Esophagus (tissue), 2 donors: ENCODE results near the gene CLEC19A. TPM values are rescaled to one million over a fixed set of nuclear protein-coding genes. Genes with fewer than 3 reads are reported as not detected.

Experiments
- H3K27ac ChIP-seq, 2 donors: one replicate each; pipeline ENCODE4 v1.5.1; 2013; ENCODE audit warnings: low read depth in 2 of 2, mild to moderate bottlenecking in 2 of 2, inconsistent platforms in 1 of 2, low read length in 1 of 2, moderate library complexity in 1 of 2
- H3K27me3 ChIP-seq, 2 donors: one replicate each; pipeline ENCODE4 v1.6.1; 2013; ENCODE audit warnings: low read length in 2 of 2, control low read depth in 1 of 2, mild to moderate bottlenecking in 1 of 2; ENCODE audit not compliant: insufficient read depth in 2 of 2, control insufficient read depth in 1 of 2
- H3K36me3 ChIP-seq, 2 donors: one replicate each; pipeline ENCODE4 v1.6.1; 2013; ENCODE audit warnings: low read length in 1 of 2; ENCODE audit not compliant: control insufficient read depth in 2 of 2, insufficient read depth in 2 of 2
- H3K4me1 ChIP-seq, 2 donors: one replicate each; pipeline ENCODE4 v1.6.1; 2013; ENCODE audit warnings: low read length in 1 of 2; ENCODE audit not compliant: control insufficient read depth in 2 of 2, insufficient read depth in 2 of 2
- H3K4me3 ChIP-seq, 2 donors: one replicate each; pipeline ENCODE4 v1.5.1; 2013; ENCODE audit warnings: low read length in 2 of 2, mild to moderate bottlenecking in 2 of 2, low read depth in 1 of 2, moderate library complexity in 1 of 2
- H3K9me3 ChIP-seq, 2 donors: one replicate each; pipeline ENCODE4 v1.6.1; 2013; ENCODE audit warnings: mild to moderate bottlenecking in 2 of 2, low read depth in 1 of 2, low read length in 1 of 2, moderate library complexity in 1 of 2; ENCODE audit not compliant: control insufficient read depth in 2 of 2, insufficient read depth in 1 of 2
- WGBS, 2 donors: extraction: QIAGEN DNeasy Blood & Tissue Kit; methylation state at CpG; one replicate each; pipeline ENCODE4 v1.1.7; 2013; 5-methylcytosine and 5-hydroxymethylcytosine counted together
- polyA plus RNA-seq, 2 donors: library from polyadenylated mRNA; stranded (reverse); fragments of 200-250 nt; gene quantifications; one replicate each; pipeline ENCODE4 v1.2.3, GENCODE V29; 2013
- donor health status: healthy with polysubstance abuse.
- donor health status: Bipolar disorder and iron deficiency.

Gene CLEC19A
- polyA plus RNA-seq, 2 donors = not detected

- Histone ChIP-seq H3K4me1 (peaks cover 0 to 3% of the 10 kb centered on the region in 2 donors), H3K27me3 (no peaks in the 10 kb centered on the region), H3K9me3 (no peaks in the 10 kb centered on the region), H3K4me3 (no peak overlapping the region), H3K36me3 (no peaks in the 10 kb centered on the region), H3K27ac (peak overlapping the region in 1 of 2 donors; percentile 34)
- WGBS, 2 donors = 32 to 36% methylated on average over 6 of the region's 6 CpGs
Measured at GRCh38 chr16:19330841-19331397, 45.4 kb downstream of the CLEC19A start.

- no peaks in the 10 kb centered on the region for H3K27me3 ChIP-seq
Measured at GRCh38 chr16:19331794-19332193, 46.3 kb downstream of the CLEC19A start.

DNA sequence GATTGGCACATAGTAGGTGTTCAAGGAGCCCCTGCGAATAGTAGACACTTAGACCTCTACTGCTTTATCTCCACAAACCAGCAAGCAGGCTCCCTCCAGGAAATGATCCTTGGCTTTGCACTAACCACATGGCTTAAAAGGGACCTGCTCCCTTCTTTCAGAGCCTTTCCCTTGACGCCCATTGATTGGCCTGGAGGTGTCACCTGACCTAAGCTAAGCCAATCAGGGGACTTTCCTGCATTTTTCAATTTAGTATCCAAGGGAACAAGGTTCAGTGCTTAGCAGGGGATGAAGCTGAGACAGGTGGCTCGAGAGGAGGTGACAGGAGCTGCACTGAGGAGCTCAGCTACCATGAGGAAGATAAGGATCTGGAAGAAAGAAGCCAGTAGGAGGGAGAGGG is 52.8 kb downstream of the CLEC19A start:
- 72 to 75% methylated on average over 3 of the region's 3 CpGs for WGBS, 2 donors
- Histone ChIP-seq H3K4me3 (no peak overlapping the region), H3K4me1 (no peaks in the 10 kb centered on the region)

More at GRCh38 chr16:19331794-19332193, 46.3 kb downstream of the CLEC19A start:
- Histone ChIP-seq H3K27ac (no peak overlapping the region), H3K36me3 (no peaks in the 10 kb centered on the region), H3K4me3 (no peak overlapping the region), H3K4me1 (peaks cover 0 to 3% of the 10 kb centered on the region in 2 donors), H3K9me3 (no peaks in the 10 kb centered on the region)
- 79 to 82% methylated on average over 4 of the region's 4 CpGs for WGBS, 2 donors

DNA sequence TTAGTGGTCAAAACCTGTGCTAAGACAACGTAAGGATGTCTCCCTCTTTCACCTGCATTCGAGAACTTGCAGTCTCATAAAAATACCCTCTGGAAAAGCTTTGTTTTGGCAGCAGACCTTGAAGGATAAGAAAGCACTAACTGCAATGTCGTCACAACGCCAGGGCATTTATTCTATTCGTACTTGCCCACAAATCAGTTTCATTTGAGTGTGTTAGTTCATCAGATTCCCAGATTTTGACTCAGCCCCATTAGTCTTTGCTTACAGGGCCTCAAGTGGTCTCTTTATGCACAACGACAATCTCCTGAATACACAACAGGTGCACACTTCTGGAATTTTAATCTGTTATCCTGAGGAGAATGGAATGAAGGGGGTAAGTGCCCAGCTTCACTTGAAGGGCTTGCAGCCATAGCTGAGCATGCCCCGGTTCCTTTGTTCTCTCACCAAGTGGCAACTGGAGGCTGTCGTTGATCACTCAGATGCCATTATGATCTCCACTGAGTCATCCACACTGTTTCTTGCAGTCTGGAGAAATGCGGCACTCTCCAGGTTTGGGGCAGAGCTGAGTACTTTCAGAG is 58.8 kb downstream of the CLEC19A start:
- H3K4me1 ChIP-seq = no peaks in the 10 kb centered on the region
- no peak overlapping the region for H3K27ac ChIP-seq
- WGBS, 2 donors = 52 to 58% methylated on average over 9 of the region's 9 CpGs
- H3K9me3 ChIP-seq = no peaks in the 10 kb centered on the region
- H3K27me3 ChIP-seq = no peaks in the 10 kb centered on the region
- H3K36me3 ChIP-seq = no peaks in the 10 kb centered on the region
- H3K4me3 ChIP-seq = no peak overlapping the region

More for the DNA sequence above, 52.8 kb downstream of the CLEC19A start:
- H3K27ac ChIP-seq = no peak overlapping the region
- H3K9me3 ChIP-seq = no peaks in the 10 kb centered on the region
- no peaks in the 10 kb centered on the region for H3K27me3 ChIP-seq
- no peaks in the 10 kb centered on the region for H3K36me3 ChIP-seq

- WGBS, 2 donors = 72 to 94% methylated on average over 4 of the region's 4 CpGs
- no peak overlapping the region for H3K27ac ChIP-seq
- no peaks in the 10 kb centered on the region for H3K4me1 ChIP-seq
- H3K27me3 ChIP-seq = no peaks in the 10 kb centered on the region
- H3K9me3 ChIP-seq = no peaks in the 10 kb centered on the region
- H3K36me3 ChIP-seq = no peaks in the 10 kb centered on the region
- no peak overlapping the region for H3K4me3 ChIP-seq
Measured at GRCh38 chr16:19344980-19345379, 59.4 kb downstream of the CLEC19A start.

GRCh38 chr16:19346335-19346922 is 60.9 kb downstream of the CLEC19A start:
- Histone ChIP-seq H3K9me3 (no peaks in the 10 kb centered on the region), H3K36me3 (no peaks in the 10 kb centered on the region), H3K4me3 (no peak overlapping the region), H3K4me1 (no peaks in the 10 kb centered on the region), H3K27me3 (no peaks in the 10 kb centered on the region), H3K27ac (no peak overlapping the region)
- 37 to 42% methylated on average over 3 of the region's 3 CpGs for WGBS, 2 donors

- H3K9me3 ChIP-seq = no peaks in the 10 kb centered on the region
- H3K36me3 ChIP-seq = no peaks in the 10 kb centered on the region
- no peaks in the 10 kb centered on the region for H3K4me1 ChIP-seq
- no peaks in the 10 kb centered on the region for H3K27me3 ChIP-seq
- H3K4me3 ChIP-seq = no peak overlapping the region
- H3K27ac ChIP-seq = no peak overlapping the region
- 83 to 86% methylated on average over 6 of the region's 6 CpGs for WGBS, 2 donors
Measured at GRCh38 chr16:19348125-19348524, 62.6 kb downstream of the CLEC19A start.

DNA sequence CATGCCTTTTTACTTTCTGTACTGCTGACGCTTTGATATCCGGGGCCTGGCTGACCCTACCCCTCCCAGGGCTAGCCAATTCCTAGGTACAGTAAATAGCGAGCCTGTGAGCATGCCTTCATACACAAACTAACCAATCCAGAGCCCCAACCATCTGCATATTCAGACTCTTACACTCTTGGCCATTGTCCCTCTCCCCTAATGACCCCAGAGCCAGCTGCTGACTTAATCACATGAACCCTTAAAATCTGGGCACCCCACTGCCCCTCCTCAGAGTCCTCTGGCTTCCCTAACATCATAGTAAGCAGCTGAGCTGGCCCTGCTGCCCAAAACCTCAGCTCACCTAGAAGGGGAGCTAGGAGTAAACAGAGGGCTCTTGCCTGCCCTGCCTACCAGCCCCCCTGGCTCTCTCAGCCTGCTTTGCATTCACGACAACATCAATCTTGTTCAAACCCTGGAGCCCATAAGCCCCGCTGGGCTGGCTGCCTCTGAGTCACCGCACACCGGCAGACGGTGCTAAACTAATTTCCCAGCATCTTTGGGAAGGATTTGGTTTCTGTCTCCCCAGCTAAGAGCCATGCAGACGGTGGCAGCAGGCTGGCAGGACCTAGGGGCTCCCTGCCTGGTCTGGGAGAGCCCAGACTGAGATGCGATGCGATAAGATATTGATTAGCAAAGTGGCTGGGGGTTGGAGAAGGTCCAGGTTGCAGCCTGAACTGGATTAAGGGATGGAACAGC is 63.2 kb downstream of the CLEC19A start:
- no peak overlapping the region for H3K27ac ChIP-seq
- H3K27me3 ChIP-seq = no peaks in the 10 kb centered on the region
- no peak overlapping the region for H3K4me3 ChIP-seq
- H3K36me3 ChIP-seq = no peaks in the 10 kb centered on the region
- H3K4me1 ChIP-seq = no peaks in the 10 kb centered on the region
- WGBS, 2 donors = 18 to 19% methylated on average over 11 of the region's 11 CpGs
- no peaks in the 10 kb centered on the region for H3K9me3 ChIP-seq

- Histone ChIP-seq H3K4me3 (no peak overlapping the region), H3K4me1 (no peaks in the 10 kb centered on the region), H3K27me3 (no peaks in the 10 kb centered on the region), H3K9me3 (no peaks in the 10 kb centered on the region), H3K36me3 (no peaks in the 10 kb centered on the region), H3K27ac (no peak overlapping the region)
- WGBS, 2 donors = 66 to 73% methylated on average over 2 of the region's 2 CpGs
Measured at GRCh38 chr16:19354371-19354770, 68.8 kb downstream of the CLEC19A start.
